MM.1S (cell line): ENCODE measurements around the gene ZNF273.

Experiments
- CTCF ChIP-seq: fragments of 300-600 bp; sonication (generic); IDR thresholded peaks from 2 replicates; pipeline ENCODE4 v1.5.1; 2016; ENCODE audit warnings: antibody characterized with exemption, low read length, mixed read lengths
- EZH2phosphoT487 ChIP-seq: fragments of 300-600 bp; sonication (generic); IDR thresholded peaks from 2 replicates; pipeline ENCODE4 v1.6.1; 2018; ENCODE audit warnings: antibody characterized with exemption, low read length

- TF ChIP-seq EZH2phosphoT487 (no peak), CTCF (no peak)
These were observed 29.6 kb upstream of the ZNF273 start for GRCh38 chr7:64873517-64873916.
